ENCODE measurements around the gene RNF114.
A peak's percentile ranks its signal among the peaks of the same experiment; 100 is the strongest.
"Not testable (repeated sequence)": the region's sequence is repeated elsewhere in the genome, so short reads cannot be mapped to it uniquely, and the experiment has no call there.

The RNF114 gene

GRCh38 chr20:49928411-49929141 lies 7.6 kb upstream of the RNF114 start:
- DNase-seq: peak; percentile 80

- DNase-seq: no peak
These were observed 7.1 kb upstream of the RNF114 start for GRCh38 chr20:49929142-49929494.

- no peak for DNase-seq
These were observed 448 bp upstream of the RNF114 start for GRCh38 chr20:49935746-49936152.

DNA sequence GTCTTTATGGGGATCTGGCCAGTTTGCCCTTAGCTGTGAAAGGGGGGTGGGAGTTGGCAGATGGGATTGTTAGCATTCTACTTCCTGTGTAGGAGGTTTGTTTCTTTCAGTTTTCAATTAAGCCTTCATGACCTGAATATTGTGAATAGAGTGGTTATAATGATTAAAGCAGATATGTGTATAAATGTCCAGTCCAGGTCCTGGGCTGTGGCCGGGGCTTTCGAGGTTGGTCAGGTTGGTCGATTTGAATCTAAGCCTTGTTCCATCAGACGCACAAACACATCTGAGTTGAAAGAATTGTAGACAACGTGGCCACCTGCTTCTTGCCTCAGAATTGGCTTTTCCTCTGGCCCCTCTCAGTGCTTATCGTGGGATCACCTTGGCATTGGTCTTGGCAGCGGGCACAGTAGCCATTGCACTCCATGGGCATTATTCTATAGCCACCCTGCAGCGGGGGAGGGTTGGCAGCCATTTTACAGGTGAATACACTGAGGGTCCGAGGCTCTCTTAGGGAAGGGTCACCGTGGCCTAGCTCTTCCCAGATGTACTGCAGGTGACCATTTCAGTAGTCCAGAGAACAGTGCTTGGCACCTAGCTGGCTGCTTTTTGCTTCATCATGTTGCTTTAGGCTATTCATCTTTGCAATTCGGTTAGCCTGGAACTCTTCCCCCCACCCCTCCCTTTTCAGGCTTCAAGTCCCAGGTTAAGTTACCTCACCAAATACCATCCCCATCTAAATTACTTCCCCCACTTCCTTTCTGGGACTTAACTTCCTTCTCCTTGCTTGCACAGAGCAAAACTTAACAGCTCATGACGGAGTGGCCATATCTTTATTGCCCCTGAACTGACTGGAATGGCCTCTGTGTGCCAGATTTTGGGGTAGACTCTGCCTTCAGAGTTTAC lies 1.1 kb downstream of the RNF114 start:
- no peak for DNase-seq

GRCh38 chr20:49938173-49939163 lies 2.3 kb downstream of the RNF114 start:
- no peak for DNase-seq

DNA sequence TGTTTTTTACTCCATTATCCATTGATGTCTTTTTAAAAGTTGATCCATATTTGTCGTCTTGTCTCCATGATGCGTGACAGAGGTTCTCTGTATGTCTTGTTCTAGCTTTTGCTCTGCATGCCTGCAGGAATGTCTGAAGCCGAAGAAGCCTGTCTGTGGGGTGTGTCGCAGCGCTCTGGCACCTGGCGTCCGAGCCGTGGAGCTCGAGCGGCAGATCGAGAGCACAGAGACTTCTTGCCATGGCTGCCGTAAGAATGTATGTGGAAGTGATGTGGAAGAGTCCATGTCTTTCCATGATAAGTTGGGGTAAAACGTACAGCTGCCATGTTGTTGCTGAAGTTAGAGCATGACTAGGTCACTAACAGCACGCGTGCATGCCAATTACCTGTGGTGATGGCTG lies 5.3 kb downstream of the RNF114 start:
- DNase-seq: no peak

DNA sequence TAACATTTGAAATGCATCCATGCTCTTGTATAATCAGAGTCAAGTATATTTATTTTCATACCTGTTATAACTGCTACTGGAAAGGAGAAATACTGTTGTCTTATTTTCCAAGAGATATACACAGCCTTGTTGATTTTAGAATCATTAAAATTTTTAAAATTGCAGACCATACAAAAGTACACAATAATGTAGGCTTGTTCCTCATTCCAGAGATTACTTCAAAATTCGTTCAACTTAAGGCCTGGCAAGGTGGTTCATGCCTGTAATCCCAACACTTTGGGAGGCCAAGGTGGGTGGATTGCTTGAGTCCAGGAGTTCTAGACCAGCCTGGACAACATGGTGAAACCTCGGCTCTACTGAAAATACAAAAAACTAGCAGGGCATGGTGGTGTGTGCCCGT lies 6.1 kb downstream of the RNF114 start:
- no peak for DNase-seq

- no peak for DNase-seq
These were observed 6.7 kb downstream of the RNF114 start for GRCh38 chr20:49942942-49943341.

- DNase-seq: no peak
These were observed 9.1 kb downstream of the RNF114 start for GRCh38 chr20:49945306-49945700.

- no peak for DNase-seq
These were observed 9.7 kb downstream of the RNF114 start for GRCh38 chr20:49945701-49946477.

- DNase-seq: no peak
These were observed 12.0 kb downstream of the RNF114 start for GRCh38 chr20:49948178-49948577.

DNA sequence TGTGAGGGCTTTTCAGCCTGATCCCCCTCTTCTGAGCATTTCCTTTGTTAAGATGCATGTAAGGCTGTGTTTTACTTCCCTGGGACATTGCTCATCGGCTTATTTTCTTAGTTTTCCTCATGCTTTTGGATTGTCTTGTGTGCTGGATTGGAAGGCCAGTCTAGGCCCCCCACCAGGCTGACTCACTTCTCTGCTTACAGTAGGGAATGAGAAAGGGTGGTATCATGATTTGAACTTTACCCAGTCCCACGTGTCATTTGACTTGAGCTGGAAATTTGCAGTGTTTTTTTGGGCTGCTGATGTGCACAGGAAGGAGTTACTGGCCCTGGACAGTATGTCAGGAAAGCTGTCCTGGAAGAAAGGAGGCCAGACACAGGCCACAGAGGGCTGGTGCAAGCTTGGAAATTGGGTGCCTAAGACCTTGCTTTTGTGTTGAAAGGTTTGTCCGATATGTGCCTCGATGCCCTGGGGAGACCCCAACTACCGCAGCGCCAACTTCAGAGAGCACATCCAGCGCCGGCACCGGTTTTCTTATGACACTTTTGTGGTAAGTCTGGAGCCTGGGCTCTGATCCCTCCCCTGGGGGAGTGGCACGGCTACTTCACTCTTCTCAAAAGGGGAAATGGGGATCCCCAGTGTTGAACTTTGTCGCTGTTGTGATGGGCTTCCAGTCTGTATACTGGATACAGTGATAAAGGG lies 12.8 kb downstream of the RNF114 start:
- no peak for DNase-seq

- no peak for DNase-seq
These were observed 15.0 kb downstream of the RNF114 start for GRCh38 chr20:49951151-49951550.

DNA sequence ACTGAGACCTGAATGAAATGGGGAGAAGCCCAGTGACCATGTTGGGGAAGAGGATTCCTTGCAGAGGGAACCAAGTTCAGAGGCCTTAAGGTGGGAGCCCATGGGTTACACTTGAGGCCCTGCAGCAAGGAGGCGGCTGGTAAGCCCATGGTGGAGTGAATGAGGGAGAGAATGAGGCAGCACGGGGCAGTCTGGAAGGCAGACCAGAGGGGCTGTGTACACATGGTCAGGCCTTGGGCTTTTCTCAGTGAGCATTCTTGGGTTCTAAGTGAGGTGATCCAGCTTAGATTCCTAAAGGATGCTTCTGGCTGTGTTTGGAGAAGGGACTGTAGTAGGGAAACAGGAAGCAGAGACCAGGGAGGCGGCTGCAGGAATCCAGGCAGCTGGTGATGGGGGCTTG lies 19.0 kb downstream of the RNF114 start:
- DNase-seq: no peak

DNA sequence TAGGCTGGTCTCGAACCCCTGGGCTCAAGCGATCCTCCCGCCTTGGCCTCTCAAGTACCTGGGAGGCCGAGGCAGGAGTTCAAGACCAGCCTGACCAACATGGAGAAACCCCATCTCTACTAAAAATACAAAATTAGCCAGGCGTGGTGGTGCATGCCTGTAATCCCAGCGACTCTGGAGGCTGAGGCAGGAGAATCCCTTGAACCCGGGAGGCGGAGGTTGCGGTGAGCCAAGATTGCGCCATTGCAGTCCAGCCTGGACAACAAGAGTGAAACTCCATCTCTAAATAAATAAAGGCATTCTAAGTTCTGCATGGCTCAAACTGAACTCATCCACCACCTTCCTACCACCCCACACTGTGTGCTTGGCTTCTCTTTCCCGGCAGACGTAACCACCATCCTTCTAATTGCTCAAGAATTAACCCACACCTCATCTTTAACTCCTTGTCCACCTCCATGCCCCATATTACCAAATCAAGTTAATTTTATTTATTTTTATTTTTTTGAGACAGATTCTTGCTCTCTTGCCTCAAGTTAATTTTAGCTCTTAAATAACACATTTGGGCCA lies 19.7 kb downstream of the RNF114 start:
- not testable (repeated sequence) for DNase-seq

DNA sequence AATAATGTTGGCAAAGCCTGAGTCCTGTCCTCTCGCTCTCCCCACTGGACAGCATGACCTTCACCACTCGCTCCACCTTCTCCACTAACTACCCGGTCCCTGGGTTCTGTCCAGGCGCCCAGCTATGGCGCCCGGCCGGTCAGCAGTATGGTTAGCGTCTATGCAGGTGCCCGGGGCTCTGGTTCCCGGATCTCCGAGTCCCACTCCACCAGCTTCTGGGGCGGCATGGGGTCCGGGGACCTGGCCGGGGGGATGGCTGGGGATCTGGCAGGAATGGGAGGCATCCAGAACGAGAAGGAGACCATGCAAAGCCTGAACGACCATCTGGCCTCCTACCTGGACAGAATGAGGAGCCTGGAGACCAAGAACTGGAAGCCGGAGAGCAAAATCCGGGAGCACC lies 20.5 kb downstream of the RNF114 start:
- DNase-seq: no peak

DNA sequence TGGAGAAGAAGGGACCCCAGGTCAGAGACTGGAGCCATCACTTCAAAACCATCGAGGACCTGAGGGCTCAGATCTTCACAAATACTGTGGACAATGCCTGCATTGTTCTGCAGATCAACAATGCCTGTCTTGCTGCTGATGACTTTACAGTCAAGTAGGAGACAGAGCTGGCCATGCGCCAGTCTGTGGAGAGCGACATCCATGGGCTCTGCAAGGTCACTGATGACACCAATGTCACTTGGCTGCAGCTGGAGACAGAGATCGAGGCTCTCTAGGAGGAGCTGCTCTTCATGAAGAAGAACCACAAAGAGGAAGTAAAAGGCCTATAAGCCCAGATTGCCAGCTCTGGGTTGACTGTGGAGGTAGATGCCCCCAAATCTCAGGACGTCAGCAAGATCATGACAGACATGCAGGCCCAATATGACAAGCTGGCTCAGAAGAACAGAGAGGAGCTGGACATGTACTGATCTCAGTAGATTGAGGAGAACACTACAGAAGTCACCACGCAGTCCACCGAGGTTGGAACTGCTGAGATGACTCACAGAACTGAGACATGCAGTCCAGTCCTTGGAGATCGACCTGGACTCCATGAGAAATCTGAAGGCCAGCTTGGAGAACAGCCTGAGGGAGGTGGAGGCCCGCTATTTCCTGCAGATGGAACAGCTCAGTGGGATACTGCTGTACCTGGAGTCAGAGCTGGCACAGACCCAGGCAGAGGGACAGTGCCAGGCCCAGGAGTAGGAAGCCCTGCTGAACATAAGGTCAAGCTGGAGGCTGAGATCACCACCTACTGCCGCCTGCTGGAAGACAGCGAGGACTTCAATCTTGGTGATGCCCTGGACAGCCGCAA lies 21.1 kb downstream of the RNF114 start:
- peak; percentile 17 for DNase-seq

- no peak for DNase-seq
These were observed 25.2 kb downstream of the RNF114 start for GRCh38 chr20:49961413-49961812.

- no peak for DNase-seq
These were observed 29.0 kb downstream of the RNF114 start for GRCh38 chr20:49964964-49965780.
